Muscle of leg (tissue), 11 donors: ENCODE measurements around the gene USP44. TPM values are rescaled to one million over a fixed set of nuclear protein-coding genes. Genes with fewer than 3 reads are reported as not detected.
"Not testable (repeated sequence)": the region's sequence is repeated elsewhere in the genome, so short reads cannot be mapped to it uniquely, and the experiment has no call there.

Experiments used
- DNase-seq: peaks from one replicate; pipeline ENCODE4 v3.0.0; 2013
- H3K27ac ChIP-seq: one replicate; pipeline ENCODE4 v1.5.1; 2013; ENCODE audit warnings: mild to moderate bottlenecking, low read length, control low read depth
- H3K27me3 ChIP-seq: one replicate; pipeline ENCODE4 v1.6.1; 2013; ENCODE audit warnings: low read length; ENCODE audit not compliant: control insufficient read depth, insufficient read depth
- H3K36me3 ChIP-seq: one replicate; pipeline ENCODE4 v1.6.1; 2013; ENCODE audit warnings: low read length; ENCODE audit not compliant: control insufficient read depth, insufficient read depth
- H3K4me1 ChIP-seq: one replicate; pipeline ENCODE4 v1.6.1; 2013; ENCODE audit warnings: low read length; ENCODE audit not compliant: control insufficient read depth, insufficient read depth
- H3K4me3 ChIP-seq: one replicate; pipeline ENCODE4 v1.5.1; 2013; ENCODE audit warnings: low read length, control low read depth
- H3K9me3 ChIP-seq: replicated peaks from 2 replicates; pipeline ENCODE4 v1.6.1; 2013; ENCODE audit warnings: low read depth, low read length; ENCODE audit not compliant: control insufficient read depth
- WGBS: methylation state at CpG from one replicate; pipeline ENCODE4 v1.1.5; 2013; ENCODE audit warnings: missing lambda C conversion rate; ENCODE audit not compliant: insufficient coverage; 5-methylcytosine and 5-hydroxymethylcytosine counted together
- polyA plus RNA-seq, 8 donors: library from polyadenylated mRNA; unstranded; fragments of 120-200 nt; gene quantifications; one replicate each; pipeline versions ENCODE4 v1.2.1 to v1.2.3, GENCODE V29; 2013; ENCODE audit warnings: inconsistent platforms in 1 of 8, low replicate concordance in 1 of 8; ENCODE audit not compliant: insufficient read length in 8 of 8, insufficient read depth in 1 of 8
- total RNA-seq: library from RNA; stranded (reverse); fragments of 120-200 nt; gene quantifications from one replicate; pipeline ENCODE4 v1.2.4, GENCODE V29; 2013

Gene USP44
- total and polyA plus RNA-seq, 9 donors = 0.60 to 3.4 (median 1.2) TPM

- peaks cover 42% of the 10 kb centered on the region for H3K36me3 ChIP-seq
- no peaks in the 10 kb centered on the region for H3K4me1 ChIP-seq
- no CpG with 5 or more reads among the region's 2 CpGs for WGBS
- DNase-seq = no peak
- H3K27me3 ChIP-seq = no peaks in the 10 kb centered on the region
- H3K27ac ChIP-seq = no peak overlapping the region
- H3K9me3 ChIP-seq = no peaks in the 10 kb centered on the region
- H3K4me3 ChIP-seq = no peak overlapping the region
Measured at GRCh38 chr12:95494888-95495287, 56.4 kb downstream of the USP44 start.

- H3K9me3 ChIP-seq = no peaks in the 10 kb centered on the region
- H3K4me1 ChIP-seq = no peaks in the 10 kb centered on the region
- H3K27me3 ChIP-seq = no peaks in the 10 kb centered on the region
- H3K4me3 ChIP-seq = no peak overlapping the region
- peaks cover 27% of the 10 kb centered on the region for H3K36me3 ChIP-seq
- no peak for DNase-seq
- H3K27ac ChIP-seq = no peak overlapping the region
- WGBS = 100% methylated on average over 1 of the region's 2 CpGs
Measured at GRCh38 chr12:95492462-95492861, 58.8 kb downstream of the USP44 start.

DNA sequence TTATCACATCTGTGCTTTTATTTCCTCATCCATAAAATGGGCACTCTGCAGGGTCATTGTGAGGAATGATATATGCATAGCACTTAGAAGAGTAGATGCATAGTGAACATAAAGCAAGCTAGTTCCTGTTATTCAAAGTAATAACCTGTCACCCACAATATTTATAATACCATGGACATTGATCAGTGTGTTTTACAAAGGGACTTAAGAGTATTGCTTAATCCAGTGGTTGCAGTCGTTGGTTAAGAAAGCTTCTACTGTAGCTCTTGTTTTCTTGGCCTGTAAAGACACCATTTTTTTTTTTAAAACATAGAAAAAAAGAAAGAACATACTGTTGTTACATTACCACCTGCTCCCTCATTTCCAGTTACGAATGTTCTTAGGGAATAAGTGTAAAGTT lies 64.3 kb downstream of the USP44 start:
- Histone ChIP-seq H3K9me3 (no peaks in the 10 kb centered on the region), H3K27ac (no peak overlapping the region), H3K36me3 (peaks cover 18% of the 10 kb centered on the region), H3K4me3 (no peak overlapping the region), H3K4me1 (no peaks in the 10 kb centered on the region), H3K27me3 (no peaks in the 10 kb centered on the region)
- no peak for DNase-seq
- WGBS = no CpG with 5 or more reads among the region's 2 CpGs

DNA sequence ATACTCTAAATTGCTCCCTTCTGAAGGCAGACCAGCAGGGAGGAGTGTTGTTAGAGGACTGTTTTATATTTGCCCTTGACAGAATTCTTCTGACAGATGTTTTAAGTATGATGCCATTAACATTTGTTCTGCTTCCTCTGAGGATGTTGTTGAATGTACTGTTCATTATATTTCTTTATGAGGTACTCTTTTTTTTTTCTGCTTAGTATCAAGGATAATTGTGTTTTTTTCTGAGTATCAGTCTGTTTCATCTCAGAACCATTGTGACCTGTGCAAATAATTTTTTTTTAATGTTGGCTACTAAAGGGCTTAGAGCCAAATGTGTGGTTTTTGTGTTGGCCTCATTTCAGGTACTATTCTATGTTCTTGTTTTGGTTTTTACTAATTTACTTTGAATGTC lies 66.8 kb downstream of the USP44 start:
- Histone ChIP-seq H3K27me3 (no peaks in the 10 kb centered on the region), H3K4me3 (no peak overlapping the region), H3K4me1 (peaks cover 2% of the 10 kb centered on the region), H3K9me3 (no peaks in the 10 kb centered on the region), H3K36me3 (peaks cover 12% of the 10 kb centered on the region), H3K27ac (no peak overlapping the region)
- no peak for DNase-seq

DNA sequence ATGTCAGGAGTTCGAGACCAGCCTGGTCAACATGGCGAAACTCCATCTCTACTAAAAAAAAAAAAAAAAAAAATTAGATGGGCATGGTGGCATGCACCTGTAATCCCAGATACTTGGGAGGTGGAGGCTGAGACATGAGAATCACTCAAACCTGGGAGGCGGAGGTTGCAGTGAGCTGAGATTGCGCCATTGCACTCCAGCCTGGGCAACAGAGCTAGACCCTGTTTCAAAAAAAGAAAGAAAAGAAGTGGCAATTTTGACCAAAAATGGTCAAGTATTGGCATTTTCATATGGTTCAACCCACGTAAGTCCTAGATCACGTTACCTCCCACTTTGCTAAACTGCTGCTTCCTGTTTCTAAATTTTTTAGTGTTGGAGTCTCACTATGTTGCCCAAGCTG lies 68.7 kb downstream of the USP44 start:
- H3K27ac ChIP-seq, DNase-seq, H3K4me1 ChIP-seq, H3K4me3 ChIP-seq, H3K27me3 ChIP-seq, H3K9me3 ChIP-seq: not testable (repeated sequence)
- H3K36me3 ChIP-seq = peaks cover 24% of the 10 kb centered on the region
- WGBS = 74% methylated on average over 3 of the region's 6 CpGs

DNA sequence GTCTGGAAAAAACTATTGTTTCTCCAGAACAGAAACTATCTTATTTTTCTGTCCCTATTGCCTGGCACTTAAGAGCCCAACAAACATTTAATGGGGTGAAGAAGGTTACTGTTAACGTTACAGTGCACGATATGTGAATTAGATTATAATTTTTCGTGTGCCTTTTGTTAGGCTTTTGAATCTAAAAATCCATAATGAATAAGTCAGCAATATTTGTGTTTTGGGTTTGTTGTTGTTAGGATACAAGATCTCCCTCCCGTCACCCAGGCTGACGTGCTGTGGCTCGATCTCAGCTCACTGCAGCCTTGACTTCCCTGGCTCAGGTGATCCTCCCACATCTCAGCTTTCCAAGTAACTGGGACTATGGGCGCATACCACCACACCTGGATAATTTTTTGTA lies 69.4 kb downstream of the USP44 start:
- Histone ChIP-seq H3K4me1 (peaks cover 2% of the 10 kb centered on the region), H3K27me3 (no peaks in the 10 kb centered on the region), H3K27ac (no peak overlapping the region), H3K9me3 (no peaks in the 10 kb centered on the region), H3K4me3 (no peak overlapping the region), H3K36me3 (peaks cover 27% of the 10 kb centered on the region)
- DNase-seq = no peak
- WGBS = no CpG with 5 or more reads among the region's 7 CpGs

GRCh38 chr12:95481072-95481471 lies 70.2 kb downstream of the USP44 start:
- no peak for DNase-seq
- H3K4me3 ChIP-seq = no peak overlapping the region
- H3K9me3 ChIP-seq = no peaks in the 10 kb centered on the region
- no peaks in the 10 kb centered on the region for H3K27me3 ChIP-seq
- 72% methylated on average over 2 of the region's 3 CpGs for WGBS
- H3K4me1 ChIP-seq = peaks cover 2% of the 10 kb centered on the region
- peaks cover 29% of the 10 kb centered on the region for H3K36me3 ChIP-seq
- H3K27ac ChIP-seq = no peak overlapping the region

GRCh38 chr12:95480230-95480629 lies 71.0 kb downstream of the USP44 start:
- DNase-seq = no peak
- Histone ChIP-seq H3K27ac (no peak overlapping the region), H3K36me3 (peaks cover 32% of the 10 kb centered on the region), H3K4me3 (no peak overlapping the region), H3K27me3 (no peaks in the 10 kb centered on the region), H3K4me1 (peaks cover 5% of the 10 kb centered on the region), H3K9me3 (no peaks in the 10 kb centered on the region)
- WGBS = no CpG with 5 or more reads among the region's 2 CpGs

- Histone ChIP-seq H3K9me3 (no peaks in the 10 kb centered on the region), H3K36me3 (peaks cover 25% of the 10 kb centered on the region), H3K4me3 (peak overlapping the region; percentile 75), H3K27me3 (no peaks in the 10 kb centered on the region), H3K27ac (peak overlapping the region; percentile 94), H3K4me1 (peaks cover 3% of the 10 kb centered on the region)
- no peak for DNase-seq
- no CpG with 5 or more reads among the region's 16 CpGs for WGBS
Measured at GRCh38 chr12:95474660-95474958, 76.7 kb downstream of the USP44 start.

GRCh38 chr12:95473884-95474659 lies 77.2 kb downstream of the USP44 start, which contains the start of gene METAP2:
TSS of gene METAP2 (plus strand) at chr12:95474152. CDS start at chr12:95474180, 28 bp downstream.
- Histone ChIP-seq H3K27ac (peak within 1 kb of the TSS; percentile 94), H3K36me3 (peaks cover 23% of the 10 kb centered on the region), H3K9me3 (no peaks in the 10 kb centered on the region), H3K4me3 (peak within 1 kb of the TSS; percentile 75), H3K4me1 (peaks cover 3% of the 10 kb centered on the region), H3K27me3 (no peaks in the 10 kb centered on the region)
- under 1% methylated on average over 45 of the region's 49 CpGs for WGBS
- peak; percentile 99 for DNase-seq
